Right kidney (tissue), 1 donor: ENCODE data around the gene QKI.
"Not testable (repeated sequence)": the region's sequence is repeated elsewhere in the genome, so short reads cannot be mapped to it uniquely, and the experiment has no call there.

Experiments
- DNase-seq: peaks from one replicate; pipeline ENCODE4 v3.0.0-alpha.2; 2016

Gene QKI

DNA sequence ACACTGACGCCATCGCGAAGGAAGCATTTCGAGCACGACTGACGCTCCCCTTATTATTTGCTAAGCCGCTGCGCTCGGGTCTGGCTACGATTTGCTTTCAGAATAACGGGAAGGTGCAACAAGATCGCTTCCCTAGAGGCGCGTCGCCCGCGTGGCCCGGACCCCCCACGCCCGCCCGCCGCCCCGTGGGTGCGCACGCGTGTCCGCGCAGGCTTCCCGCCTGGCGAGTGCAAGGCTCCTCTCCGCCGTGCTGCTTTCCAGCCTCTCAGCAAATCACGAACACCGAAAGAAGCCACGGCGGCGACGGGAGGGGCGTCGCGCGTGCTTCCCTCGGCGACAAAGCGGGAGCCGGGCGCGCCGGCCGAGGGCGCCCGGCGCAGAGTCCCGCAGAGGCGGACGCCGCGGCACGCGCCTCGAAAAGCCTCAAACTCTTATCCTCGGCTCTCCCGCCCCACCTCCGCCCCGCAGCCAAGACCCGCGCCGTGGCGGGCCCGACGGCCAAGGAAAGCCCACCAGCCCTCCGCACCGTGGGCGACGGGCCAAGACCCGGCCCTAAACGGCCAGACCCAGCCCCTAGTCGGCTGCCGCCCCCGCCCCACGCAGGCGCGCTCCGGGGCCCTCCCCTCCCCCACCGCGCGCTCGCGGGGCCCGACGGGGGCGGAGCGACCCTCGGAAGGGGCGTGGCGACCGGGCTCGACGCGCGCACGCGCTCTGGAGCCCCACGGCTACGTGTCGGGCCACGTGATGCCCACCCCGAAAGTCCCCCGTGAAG, 987 bp upstream of the QKI start:
- peak; percentile 98 for DNase-seq

DNA sequence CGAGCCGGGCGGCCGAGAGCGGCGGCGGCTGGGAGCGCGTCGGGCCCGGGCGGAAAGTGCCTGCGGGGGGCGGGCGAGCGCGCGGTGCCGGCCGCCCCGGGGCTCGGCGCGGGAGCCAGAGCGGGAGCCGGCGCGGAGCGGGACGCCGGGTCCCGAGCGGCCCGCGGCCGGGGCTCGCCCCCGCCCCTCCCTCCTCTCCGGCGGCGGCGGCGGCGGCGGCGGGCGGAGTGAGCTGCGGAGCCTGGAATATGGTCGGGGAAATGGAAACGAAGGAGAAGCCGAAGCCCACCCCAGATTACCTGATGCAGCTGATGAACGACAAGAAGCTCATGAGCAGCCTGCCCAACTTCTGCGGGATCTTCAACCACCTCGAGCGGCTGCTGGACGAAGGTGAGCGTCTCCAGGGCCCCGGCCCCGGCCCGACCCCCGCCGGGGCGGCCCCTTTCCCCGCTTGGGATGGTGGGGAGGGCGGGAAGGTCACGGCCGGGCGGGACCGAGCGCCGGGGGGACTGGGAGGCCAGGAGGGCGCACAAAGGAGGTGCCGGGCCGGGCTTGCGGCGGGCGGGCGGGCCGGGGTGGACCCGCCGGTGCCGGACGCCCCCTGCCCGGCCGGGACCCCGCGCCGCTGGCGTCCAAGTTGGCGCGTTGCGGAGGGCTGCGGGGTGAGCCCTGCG, 565 bp downstream of the QKI start:
- DNase-seq, result peak; percentile 73

DNA sequence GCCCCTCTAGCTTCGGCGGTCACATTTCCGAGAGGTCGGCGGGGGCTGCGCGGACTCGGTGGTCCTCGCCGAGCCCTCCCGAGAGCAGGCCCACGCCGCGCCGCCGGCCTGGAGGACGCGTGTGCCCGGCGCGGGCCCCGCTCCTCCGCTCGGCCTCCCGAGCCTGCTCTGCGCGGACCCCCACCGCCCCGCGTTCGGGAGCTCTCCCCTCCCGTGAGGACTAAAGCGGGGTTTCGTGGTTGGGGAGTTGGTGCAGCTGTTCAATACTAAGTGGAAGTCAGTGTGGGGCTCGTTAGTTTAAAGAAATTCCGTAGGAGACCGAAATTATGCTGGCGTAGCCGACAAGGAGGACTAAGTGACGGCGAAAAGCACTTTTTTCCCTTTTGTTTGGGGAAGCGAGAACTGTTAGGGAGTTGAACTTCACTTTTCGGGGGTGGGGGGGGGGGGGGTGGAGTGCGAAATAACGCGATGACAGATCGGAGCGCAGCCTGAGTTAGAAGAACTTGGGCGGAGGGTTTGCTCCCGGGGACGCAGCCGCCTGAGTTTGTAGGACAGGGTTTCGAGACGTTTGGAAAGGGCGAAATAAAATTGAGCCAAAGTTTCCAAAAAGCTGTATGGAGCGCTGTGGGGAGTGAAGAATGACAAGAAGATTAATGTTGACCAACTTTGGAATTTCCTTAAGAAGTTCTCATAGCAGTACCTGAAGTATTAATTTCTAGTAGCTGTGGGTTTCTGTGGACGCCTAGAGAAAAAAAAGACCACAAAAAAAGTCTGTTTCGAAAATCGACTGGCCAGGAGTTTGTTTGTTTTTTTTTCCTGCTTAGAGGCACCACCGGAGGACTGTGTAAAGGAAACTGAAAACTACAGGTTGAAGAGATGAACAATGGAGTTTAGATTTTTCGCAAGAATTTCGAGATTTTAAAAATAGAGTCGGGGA, 1.4 kb downstream of the QKI start:
- DNase-seq, result peak; percentile 81

DNA sequence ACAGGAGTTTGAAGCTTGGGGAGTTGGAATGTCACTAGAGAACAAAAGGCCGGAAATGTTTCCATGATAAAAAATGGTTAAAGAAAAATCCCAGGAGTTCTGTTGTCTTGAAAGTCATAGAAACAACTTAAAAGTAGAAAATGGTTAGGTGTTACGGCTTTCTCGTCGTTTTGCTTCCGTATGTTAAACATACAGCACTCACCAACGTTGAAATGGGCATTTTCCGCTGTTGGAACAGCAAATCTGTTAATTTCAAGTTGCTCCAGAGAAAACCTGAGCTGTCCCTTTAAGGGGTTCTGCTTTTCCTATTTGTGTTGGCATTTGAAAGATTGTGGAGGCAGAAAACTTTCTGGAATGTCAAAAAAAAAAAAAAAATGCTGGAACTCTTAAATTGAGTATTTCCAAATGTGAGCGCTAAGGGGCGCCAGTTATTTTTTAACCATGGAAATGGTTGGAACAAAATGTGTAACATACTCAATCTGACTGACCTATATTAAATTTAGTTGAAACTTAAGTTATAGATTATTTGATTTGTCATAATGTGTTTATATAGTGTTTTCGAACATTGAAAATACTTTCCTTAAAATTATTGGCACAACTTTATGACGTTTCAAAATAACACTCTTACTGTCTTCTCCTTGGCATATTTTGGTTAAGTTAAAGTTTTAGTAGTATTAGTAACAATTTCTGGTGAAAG, 2.2 kb downstream of the QKI start:
- DNase-seq, result peak; percentile 58

DNA sequence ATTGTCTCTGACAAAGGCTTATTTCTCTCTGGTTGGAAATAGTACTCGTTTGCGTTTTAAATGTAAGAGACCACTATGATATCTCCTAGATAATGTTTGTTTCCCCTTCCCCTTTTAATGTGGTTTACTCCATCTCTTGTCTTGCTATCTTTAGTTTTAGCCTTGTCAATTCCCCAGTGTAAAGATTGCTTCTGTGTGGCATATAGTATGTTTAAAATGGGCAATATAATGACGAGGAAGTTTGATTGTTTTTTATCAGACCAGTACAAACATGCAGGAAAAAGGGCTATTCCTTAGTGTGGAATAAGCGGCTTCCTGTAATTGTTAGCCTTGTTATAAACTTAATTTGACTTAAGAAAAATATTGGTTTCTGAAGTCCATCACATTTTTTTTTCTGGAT, 3.1 kb downstream of the QKI start:
- DNase-seq, result peak; percentile 26

DNA sequence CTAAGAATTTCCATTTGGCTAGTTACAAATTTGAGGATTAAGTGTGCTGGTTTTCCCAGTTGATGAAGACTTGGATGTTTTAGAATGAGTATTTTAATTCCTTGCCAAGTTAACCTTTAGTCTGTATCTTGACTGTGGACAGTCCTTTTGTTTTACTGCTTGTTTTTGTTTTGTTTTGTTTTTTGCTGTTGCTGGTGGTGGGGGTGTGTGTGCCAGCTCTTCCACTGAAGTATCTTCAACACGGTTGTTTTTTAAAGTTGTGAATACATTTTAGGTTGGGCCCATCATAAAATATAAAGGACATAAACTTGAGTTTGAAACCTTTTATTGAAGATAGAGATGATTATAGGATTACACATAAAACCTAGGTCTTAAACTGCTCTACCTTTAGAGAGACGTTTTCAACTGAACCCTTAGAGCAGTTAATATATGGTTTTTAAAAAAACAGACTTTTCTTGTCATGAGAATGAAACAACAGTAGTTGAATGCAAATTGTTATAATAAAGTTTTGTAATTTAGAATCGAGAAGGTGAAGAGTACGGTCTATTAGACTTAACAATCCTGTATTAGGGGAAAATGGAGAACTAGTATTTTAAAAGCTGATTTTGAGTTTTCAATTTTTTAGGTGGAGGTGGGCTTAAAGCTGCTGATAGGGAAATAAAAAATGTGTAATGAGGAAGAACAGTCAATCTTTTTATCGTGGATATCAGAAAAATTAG, 4.0 kb downstream of the QKI start:
- no peak for DNase-seq

DNA sequence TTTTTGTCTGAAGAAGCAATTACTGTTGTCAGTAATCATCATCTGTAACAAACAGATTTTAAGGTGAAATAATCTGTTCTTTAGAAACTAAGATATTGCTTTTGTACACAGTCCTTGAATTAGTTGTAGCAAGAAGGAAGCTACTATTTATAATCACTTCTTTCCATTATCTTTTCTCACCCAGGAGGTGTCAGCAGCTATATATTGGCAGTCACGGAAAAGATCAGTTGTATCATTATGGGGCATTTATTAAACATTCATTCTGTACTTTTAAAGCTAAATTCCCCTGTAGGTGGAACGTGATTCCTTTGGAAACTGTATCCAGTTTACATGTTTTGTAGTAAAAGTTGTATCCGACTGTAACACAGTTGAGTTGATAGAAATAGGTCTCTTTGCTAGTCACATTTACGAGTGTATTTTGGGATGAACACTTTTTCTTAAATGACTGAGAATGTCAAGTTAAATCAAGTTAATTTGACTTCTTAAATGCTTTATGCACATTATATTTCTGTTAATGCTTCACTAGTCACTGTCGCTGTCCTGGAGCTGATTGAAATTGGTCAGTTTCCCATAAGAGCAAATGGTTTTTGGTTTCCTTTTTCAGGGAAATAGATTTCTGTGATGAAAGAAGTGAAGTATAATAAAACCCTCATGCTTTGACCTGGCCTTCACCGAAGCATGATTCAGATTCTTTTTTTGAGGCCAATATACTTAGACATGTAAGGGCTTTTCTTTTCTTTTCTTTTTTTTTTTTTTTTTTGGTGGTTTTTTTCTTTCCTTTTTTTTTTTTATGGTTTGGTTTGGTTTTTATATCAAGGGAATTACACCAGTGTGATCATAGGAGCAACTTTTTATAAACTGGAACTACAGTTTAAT, 5.1 kb downstream of the QKI start:
- no peak for DNase-seq

DNA sequence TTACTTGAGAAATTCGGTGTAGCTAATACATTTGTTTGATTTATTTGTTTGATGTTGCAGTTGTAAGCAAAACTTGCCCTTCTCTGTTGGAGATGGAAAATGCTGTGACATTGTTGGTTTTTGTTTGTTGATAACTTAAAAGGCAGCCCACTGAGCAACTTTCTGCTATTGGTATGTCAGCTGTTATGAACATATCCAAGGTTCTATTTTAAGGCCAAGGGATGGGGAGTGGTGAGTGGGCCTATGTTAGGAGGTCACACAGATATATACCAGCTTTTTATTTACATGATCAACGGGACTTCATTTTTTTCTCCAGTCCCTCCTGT, 5.7 kb downstream of the QKI start:
- DNase-seq, result no peak

DNA sequence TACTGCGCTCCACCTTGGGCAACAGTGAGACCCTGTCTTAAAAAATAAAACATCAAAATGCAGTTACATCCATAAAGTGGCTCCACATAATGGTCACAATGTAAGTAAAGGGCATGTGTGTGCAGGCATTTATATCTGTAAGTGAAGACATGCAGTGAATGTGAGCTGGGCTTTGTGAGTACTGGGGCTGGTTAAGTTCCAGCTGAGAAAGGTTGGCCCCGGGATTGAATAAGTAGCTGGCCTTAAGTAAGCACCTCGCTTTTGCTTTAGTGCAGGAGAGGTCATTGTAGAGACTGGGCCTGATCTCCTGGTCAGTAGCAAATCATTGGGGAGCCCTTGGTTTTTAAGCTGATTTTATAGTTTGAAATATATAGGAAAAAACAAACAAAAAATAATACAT, 8.0 kb downstream of the QKI start:
- no peak for DNase-seq

DNA sequence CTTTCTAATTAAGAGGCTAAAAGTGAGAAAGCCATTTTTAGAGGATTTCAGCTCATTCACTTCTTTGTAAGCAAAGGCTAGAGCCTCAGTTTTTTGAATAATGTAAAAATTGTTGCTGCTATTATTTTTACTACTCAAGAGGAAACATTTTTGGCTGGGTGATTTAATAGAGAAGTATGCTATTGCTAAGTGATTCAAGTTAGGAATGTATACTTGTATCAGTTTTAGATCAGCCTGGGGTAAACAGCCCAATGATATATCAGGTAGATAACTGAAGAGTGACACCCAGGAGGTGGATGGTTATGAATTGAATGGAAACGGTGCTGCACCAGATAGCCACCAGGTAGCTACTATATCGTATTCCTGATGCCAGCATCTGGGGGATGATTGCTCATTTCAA, 9.2 kb downstream of the QKI start:
- no peak for DNase-seq

DNA sequence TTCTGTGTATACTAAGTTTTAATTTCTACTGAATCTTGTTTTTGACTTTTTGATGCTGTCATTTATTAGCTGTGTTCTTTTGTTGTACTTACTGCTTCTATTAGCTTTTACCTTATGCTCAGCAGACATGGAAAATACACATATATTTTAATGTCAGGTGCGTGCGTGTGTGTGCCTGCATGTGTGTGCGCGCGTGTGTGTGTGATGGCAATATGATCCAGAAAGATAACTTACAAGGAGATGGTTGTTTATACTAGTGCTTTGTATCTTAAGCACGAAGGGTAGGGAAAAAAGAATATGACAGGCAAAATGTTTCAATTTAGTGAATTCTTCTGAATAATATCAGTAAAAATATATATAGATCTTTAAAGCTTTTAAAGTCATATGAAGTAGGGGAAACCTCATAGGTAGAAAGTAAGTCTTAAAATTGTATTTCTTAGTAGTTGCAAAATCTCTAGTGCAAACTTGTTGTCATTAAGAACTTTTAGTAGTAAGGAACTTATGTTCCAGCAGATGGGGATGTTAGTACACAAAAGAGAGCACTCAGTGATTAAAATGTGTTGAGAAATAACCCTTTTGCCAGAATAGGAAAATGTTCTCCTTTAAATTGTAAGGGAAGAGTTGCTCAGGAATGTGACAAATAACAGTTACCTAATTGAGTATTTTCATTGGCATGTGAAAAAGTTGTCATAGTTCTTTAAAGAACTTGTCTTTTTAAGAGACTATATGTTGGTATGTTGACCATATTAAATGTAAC, 13.2 kb downstream of the QKI start:
- no peak for DNase-seq

DNA sequence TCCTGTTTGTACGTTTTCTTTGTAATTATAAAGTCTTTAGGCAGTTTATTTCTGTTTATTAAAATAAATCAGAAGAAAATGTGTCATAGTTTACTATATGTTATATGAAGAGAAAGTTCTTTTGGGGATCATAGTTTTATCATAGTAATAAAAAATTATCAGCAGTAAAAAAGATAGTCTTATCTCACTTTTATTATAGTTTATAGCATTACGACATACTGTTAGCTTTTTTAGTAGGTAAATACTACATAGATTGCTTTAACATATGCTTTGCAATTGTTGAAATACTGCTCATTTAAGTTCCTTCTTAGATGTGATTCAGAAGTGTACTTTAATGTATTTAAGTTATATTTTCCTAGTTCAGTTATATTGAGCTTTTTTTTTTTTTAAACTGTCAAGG, 13.9 kb downstream of the QKI start:
- DNase-seq, result no peak

DNA sequence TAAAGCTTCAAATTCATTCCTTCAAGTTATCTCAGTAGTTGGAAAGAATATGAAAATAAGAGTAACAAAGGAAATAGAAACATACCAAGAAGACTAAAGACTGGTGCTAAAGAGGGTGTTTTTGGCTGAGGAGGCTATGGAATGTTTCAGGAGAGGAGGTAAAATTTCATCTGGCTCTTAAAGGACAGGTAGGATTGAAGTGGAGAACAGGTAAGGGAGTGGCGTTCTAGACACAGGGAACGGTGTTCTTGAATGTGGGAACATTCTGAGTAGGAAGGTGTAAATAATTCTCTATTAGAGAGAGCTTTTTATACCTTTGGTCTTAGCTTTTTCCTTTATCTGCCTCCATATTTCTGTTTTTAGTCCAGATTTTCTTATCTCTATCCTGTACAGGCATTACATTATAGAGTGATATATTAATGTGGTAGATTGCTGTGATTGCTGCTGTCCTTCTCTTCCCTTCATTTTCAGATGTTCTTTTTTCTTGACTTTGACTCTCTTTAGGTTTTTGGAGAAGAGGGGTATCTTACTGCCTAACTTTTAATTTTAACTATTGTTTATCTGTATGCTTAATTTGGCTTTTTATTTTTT, 15.4 kb downstream of the QKI start:
- no peak for DNase-seq

DNA sequence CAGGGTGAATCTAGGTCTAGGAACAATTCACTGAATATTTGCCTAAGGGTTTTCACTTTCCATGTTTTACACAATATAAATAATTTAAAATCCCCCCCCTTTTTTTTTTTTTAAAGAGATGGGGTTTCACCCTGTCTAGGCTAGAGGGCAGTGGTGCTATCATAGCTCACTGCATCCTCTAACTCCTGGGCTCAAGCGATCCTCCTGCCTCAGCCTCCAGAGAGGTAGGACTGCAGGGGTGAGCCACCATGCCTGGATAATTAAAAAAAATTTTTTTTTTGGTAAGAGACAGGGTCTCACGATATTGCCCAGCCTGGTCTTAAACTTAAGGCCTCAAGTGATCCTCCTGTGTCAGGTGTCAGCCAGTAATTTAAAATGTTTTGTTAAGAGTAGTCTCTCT, 17.8 kb downstream of the QKI start:
- no peak for DNase-seq

DNA sequence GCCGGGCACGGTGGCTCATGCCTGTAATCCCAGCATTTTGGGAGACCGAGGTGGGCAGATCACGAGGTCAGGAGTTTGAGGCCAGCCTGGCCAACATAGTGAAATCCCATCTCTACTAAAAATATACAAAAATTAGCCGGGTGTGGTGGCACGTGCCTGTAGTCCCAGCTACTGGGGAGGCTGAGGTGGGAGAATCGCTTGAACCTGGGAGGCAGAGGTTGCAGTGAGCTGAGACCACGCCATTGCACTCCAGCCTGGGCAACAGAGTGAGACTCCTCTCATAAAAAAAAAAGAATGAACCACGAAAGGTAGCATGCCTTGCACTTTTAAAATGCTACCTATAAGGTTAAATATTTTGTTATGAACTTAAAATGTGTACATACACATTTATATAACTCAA, 19.0 kb downstream of the QKI start:
- DNase-seq, result not testable (repeated sequence)

DNA sequence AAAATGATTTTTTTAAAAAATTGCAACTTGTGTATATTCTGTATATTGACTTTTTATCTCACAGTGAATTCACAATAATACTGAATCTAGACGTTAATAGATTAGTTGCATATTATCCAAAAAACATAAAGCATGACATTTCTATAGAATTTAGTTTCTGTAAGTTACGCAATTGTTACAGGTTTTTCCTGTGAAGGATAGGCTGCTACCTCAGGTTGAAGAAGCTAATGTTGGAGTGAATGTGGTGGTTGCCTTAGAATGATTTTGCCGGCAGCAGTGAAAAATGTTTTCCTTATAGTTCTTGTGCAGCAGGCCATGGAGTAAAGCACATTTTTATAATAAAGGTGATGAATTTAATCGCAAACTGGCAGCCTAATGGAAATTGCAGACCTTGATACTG, 20.5 kb downstream of the QKI start:
- no peak for DNase-seq

DNA sequence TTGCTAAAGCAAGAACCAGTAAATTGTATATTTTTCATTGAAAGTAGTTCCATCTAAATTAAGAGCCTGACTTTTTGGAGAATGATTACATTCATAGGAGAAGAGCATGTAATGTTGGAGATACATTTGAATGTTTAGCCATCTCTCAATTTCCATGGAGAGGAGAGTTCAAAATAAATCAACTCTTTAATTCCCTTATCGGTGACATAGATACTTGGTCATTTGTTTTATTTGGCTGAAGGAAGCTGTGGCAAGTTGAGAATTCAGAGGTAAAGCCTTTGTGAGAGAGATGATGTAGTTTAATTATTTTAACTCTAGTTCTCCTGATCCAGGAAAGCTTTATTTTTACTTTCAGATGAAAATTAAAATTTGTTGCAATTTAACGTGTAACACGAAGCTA, 22.3 kb downstream of the QKI start:
- DNase-seq, result no peak

DNA sequence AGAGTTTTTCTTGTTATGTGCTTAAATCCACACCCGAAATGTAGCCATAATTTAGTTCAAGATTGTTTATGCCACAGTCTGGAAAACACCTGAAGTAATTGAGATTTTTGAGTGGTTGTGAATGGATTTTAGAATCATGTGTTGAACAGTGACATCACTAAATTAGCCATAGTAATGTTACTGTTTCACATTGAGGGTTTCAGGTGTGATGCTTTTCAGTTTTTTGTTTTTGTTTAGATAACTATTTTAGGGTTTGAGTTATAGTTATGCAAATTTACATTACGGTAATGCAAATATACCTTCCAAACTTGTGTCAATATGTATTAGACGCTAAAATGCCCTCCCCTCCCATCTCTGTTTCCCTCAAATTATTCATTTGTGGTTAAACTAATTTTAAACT, 22.9 kb downstream of the QKI start:
- no peak for DNase-seq

DNA sequence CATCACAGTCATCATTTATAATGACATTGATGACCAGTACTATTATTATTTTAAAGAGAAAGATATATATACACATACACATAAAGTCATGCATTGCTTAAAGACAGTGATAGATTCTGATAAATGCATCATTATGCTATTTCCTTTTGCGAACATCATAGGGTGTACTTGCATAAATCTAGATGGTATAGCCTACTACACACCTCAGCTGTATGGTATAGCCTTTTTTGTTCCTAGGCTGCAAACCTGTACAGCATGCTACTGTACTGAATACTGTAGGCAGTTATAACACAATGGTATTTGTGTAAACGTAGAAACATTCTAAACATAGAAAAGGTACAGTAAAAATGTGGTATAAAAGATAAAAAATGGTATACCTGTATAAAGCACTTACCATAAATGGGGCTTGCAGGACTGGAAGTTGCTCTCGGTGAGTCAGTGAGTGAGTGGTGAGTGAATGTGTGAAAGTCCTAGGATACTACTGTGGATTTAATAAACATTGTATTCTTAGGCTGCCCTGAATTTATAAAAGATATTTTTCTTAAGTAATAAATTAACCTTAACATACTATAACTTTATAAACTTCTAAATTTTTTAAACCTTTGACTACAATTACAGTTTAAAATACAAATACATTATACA, 23.9 kb downstream of the QKI start:
- no peak for DNase-seq
